ENCODE results near the gene CSNK2A3.
"Not testable (repeated sequence)": the region's sequence is repeated elsewhere in the genome, so short reads cannot be mapped to it uniquely, and the experiment has no call there.

Gene CSNK2A3

GRCh38 chr11:11352878-11353277 is at the start of gene CSNK2A3:
CSNK2A3 (minus strand) TSS chr11:11353250; CDS start chr11:11353119, 131 bp downstream.
- H3K9ac ChIP-seq; H3K27me3 ChIP-seq (ENCODE audit: insufficient read depth, low read depth); H4K20me1 ChIP-seq (ENCODE audit: insufficient read depth): not testable (repeated sequence)

GRCh38 chr11:11401960-11402535 is 49.0 kb upstream of the CSNK2A3 start:
- Histone ChIP-seq H3K9ac (no peak overlapping the region), H3K4me3 (IDR thresholded peaks at IDR 0.05; ENCODE audit: insufficient read depth, low read depth, low read length) (no peak overlapping the region), H3K79me2 (ENCODE audit: insufficient read depth, low read depth) (no peaks in the 10 kb centered on the region), H3K36me3 (ENCODE audit: insufficient read depth) (no peaks in the 10 kb centered on the region), H2AFZ (ENCODE audit: low read depth) (no peak overlapping the region), H3K4me1 (ENCODE audit: low read depth, poor library complexity, severe bottlenecking) (no peaks in the 10 kb centered on the region), H3K4me2 (no peak overlapping the region), H3K27me3 (ENCODE audit: insufficient read depth, low read depth) (no peaks in the 10 kb centered on the region), H3K27ac (no peak overlapping the region), H4K20me1 (ENCODE audit: insufficient read depth) (no peaks in the 10 kb centered on the region)
- no peak for TF ChIP-seq CTCF (conservative IDR thresholded peaks at IDR 0.05; ENCODE audit: low read depth, low read length)

More at GRCh38 chr11:11352878-11353277, at the start of gene CSNK2A3:
- not testable (repeated sequence) for H2AFZ ChIP-seq (ENCODE audit: low read depth); H3K4me2 ChIP-seq; H3K36me3 ChIP-seq (ENCODE audit: insufficient read depth); H3K79me2 ChIP-seq (ENCODE audit: insufficient read depth, low read depth); H3K4me3 ChIP-seq (IDR thresholded peaks at IDR 0.05; ENCODE audit: insufficient read depth, low read depth, low read length); H3K27ac ChIP-seq; H3K4me1 ChIP-seq (ENCODE audit: low read depth, poor library complexity, severe bottlenecking)

GRCh38 chr11:11400635-11401232 is 47.7 kb upstream of the CSNK2A3 start:
- Histone ChIP-seq H3K27ac (no peak overlapping the region), H3K36me3 (ENCODE audit: insufficient read depth) (no peaks in the 10 kb centered on the region), H2AFZ (ENCODE audit: low read depth) (no peak overlapping the region), H3K4me1 (ENCODE audit: low read depth, poor library complexity, severe bottlenecking) (no peaks in the 10 kb centered on the region), H3K4me2 (no peak overlapping the region), H4K20me1 (ENCODE audit: insufficient read depth) (no peaks in the 10 kb centered on the region), H3K9ac (no peak overlapping the region), H3K79me2 (ENCODE audit: insufficient read depth, low read depth) (no peaks in the 10 kb centered on the region), H3K27me3 (ENCODE audit: insufficient read depth, low read depth) (no peaks in the 10 kb centered on the region), H3K4me3 (IDR thresholded peaks at IDR 0.05; ENCODE audit: insufficient read depth, low read depth, low read length) (no peak overlapping the region)
- no peak for TF ChIP-seq CTCF (conservative IDR thresholded peaks at IDR 0.05; ENCODE audit: low read depth, low read length)

- no peak overlapping the region for H3K27ac ChIP-seq
- H3K4me1 ChIP-seq (ENCODE audit: low read depth, poor library complexity, severe bottlenecking): no peaks in the 10 kb centered on the region
- H3K4me3 ChIP-seq (IDR thresholded peaks at IDR 0.05; ENCODE audit: insufficient read depth, low read depth, low read length): no peak overlapping the region
- no peaks in the 10 kb centered on the region for H3K79me2 ChIP-seq (ENCODE audit: insufficient read depth, low read depth)
- H4K20me1 ChIP-seq (ENCODE audit: insufficient read depth): no peaks in the 10 kb centered on the region
- no peak overlapping the region for H3K4me2 ChIP-seq
- no peak overlapping the region for H2AFZ ChIP-seq (ENCODE audit: low read depth)
- TF ChIP-seq CTCF (conservative IDR thresholded peaks at IDR 0.05; ENCODE audit: low read depth, low read length): no peak
- no peaks in the 10 kb centered on the region for H3K27me3 ChIP-seq (ENCODE audit: insufficient read depth, low read depth)
- no peak overlapping the region for H3K9ac ChIP-seq
- H3K36me3 ChIP-seq (ENCODE audit: insufficient read depth): no peaks in the 10 kb centered on the region
These were observed 47.1 kb upstream of the CSNK2A3 start for GRCh38 chr11:11400121-11400520.

- Histone ChIP-seq H3K4me2 (no peak overlapping the region), H3K4me1 (ENCODE audit: low read depth, poor library complexity, severe bottlenecking) (no peaks in the 10 kb centered on the region), H4K20me1 (ENCODE audit: insufficient read depth) (no peaks in the 10 kb centered on the region)
These were observed 44.7 kb upstream of the CSNK2A3 start for GRCh38 chr11:11397781-11398180.

More at GRCh38 chr11:11397781-11398180, 44.7 kb upstream of the CSNK2A3 start:
- H3K79me2 ChIP-seq (ENCODE audit: insufficient read depth, low read depth): no peaks in the 10 kb centered on the region
- H2AFZ ChIP-seq (ENCODE audit: low read depth): no peak overlapping the region
- TF ChIP-seq CTCF (conservative IDR thresholded peaks at IDR 0.05; ENCODE audit: low read depth, low read length): no peak
- no peak overlapping the region for H3K4me3 ChIP-seq (IDR thresholded peaks at IDR 0.05; ENCODE audit: insufficient read depth, low read depth, low read length)
- H3K27ac ChIP-seq: no peak overlapping the region
- no peaks in the 10 kb centered on the region for H3K27me3 ChIP-seq (ENCODE audit: insufficient read depth, low read depth)
- no peaks in the 10 kb centered on the region for H3K36me3 ChIP-seq (ENCODE audit: insufficient read depth)
- H3K9ac ChIP-seq: no peak overlapping the region

Measured in KMS-11 (cell line).